Measurements from ENCODE around the gene PLEKHA7.

- TF ChIP-seq RARB (CRISPR knock-in tag; IDR thresholded peaks at IDR 0.05) (no peak), ARNTL (CRISPR knock-in tag; IDR thresholded peaks at IDR 0.05; ENCODE audit: borderline replicate concordance, low read depth) (no peak)
These were observed 182.7 kb downstream of the PLEKHA7 start for GRCh38 chr11:16831316-16832192.

Measured in SK-N-SH treated with all-trans-retinoic acid at 6 μM for 48 hours (cell line).